Activated naive CD8-positive, alpha-beta T cell treated with anti-CD3 and anti-CD28 coated beads for 36 hours (primary cell): ENCODE data around the gene CD3G. TPM values are rescaled to one million over a fixed set of nuclear protein-coding genes. Genes with fewer than 3 reads are reported as not detected.

Source experiments
- DNase-seq: peaks from one replicate; pipeline ENCODE4 v3.0.0; 2021
- H3K27ac Mint-ChIP-seq: one replicate; pipeline ENCODE4 v1.8.0; 2022; ENCODE audit warnings: mild to moderate bottlenecking, moderate library complexity, mixed read lengths
- H3K27me3 Mint-ChIP-seq: one replicate; pipeline ENCODE4 v1.8.0; 2022; ENCODE audit warnings: mild to moderate bottlenecking, mixed read lengths
- H3K36me3 Mint-ChIP-seq: one replicate; pipeline ENCODE4 v1.8.0; 2021; ENCODE audit warnings: mild to moderate bottlenecking, mixed read lengths
- H3K4me1 Mint-ChIP-seq: one replicate; pipeline ENCODE4 v1.8.0; 2021; ENCODE audit warnings: mixed read lengths
- H3K4me3 Mint-ChIP-seq: one replicate; pipeline ENCODE4 v1.8.0; 2022; ENCODE audit warnings: mild to moderate bottlenecking, moderate library complexity, mixed read lengths
- H3K9me3 Mint-ChIP-seq: one replicate; pipeline ENCODE4 v1.8.0; 2022; ENCODE audit warnings: mixed read lengths
- total RNA-seq, 2 experiments: library from RNA; stranded (reverse); gene quantifications; one replicate each; pipeline ENCODE4 v1.2.3, GENCODE V29; 2021

CD3G gene
- total RNA-seq, 2 experiments from 2014 or later: 133 to 142 TPM

DNA sequence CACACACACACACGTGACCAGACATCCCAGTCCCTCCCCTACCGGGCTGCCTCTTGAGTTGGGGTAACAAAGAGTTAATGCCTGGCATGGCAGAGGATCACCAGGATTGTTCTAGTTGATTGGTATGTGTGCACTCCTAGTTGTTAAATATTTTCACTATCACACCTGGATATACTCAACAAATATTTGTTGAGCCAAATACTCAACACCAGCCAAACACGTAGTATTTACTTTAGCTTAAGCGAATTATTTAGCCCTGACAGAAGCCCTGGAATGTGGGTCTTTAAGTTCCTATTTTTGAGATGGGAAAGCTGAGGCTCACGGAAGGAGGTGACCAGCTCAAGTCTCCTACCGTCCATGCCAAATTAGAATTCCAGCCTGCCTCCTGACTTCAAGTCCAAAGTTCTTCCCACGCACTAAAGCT is 29.1 kb upstream of the CD3G start:
- H3K27me3 Mint-ChIP-seq: no peaks in the 10 kb centered on the region
- peaks cover 83% of the 10 kb centered on the region for H3K4me1 Mint-ChIP-seq
- H3K4me3 Mint-ChIP-seq: peak overlapping the region; percentile 53
- peaks cover 6% of the 10 kb centered on the region for H3K9me3 Mint-ChIP-seq
- no peak for DNase-seq
- peak overlapping the region; percentile 92 for H3K27ac Mint-ChIP-seq
- H3K36me3 Mint-ChIP-seq: peaks cover 56% of the 10 kb centered on the region

GRCh38 chr11:118318124-118318523 is 26.0 kb upstream of the CD3G start:
- H3K4me3 Mint-ChIP-seq: no peak overlapping the region
- no peaks in the 10 kb centered on the region for H3K27me3 Mint-ChIP-seq
- no peak overlapping the region for H3K27ac Mint-ChIP-seq

GRCh38 chr11:118318581-118319336 is 25.4 kb upstream of the CD3G start:
- no peak for DNase-seq
- Mint-ChIP-seq H3K9me3 (peaks cover 6% of the 10 kb centered on the region), H3K27me3 (no peaks in the 10 kb centered on the region), H3K4me1 (peaks cover 70% of the 10 kb centered on the region), H3K27ac (peak overlapping the region; percentile 5), H3K4me3 (no peak overlapping the region), H3K36me3 (peaks cover 41% of the 10 kb centered on the region)

More at GRCh38 chr11:118318124-118318523, 26.0 kb upstream of the CD3G start:
- no peak for DNase-seq
- Mint-ChIP-seq H3K9me3 (peaks cover 6% of the 10 kb centered on the region), H3K4me1 (peaks cover 73% of the 10 kb centered on the region), H3K36me3 (peaks cover 43% of the 10 kb centered on the region)

DNA sequence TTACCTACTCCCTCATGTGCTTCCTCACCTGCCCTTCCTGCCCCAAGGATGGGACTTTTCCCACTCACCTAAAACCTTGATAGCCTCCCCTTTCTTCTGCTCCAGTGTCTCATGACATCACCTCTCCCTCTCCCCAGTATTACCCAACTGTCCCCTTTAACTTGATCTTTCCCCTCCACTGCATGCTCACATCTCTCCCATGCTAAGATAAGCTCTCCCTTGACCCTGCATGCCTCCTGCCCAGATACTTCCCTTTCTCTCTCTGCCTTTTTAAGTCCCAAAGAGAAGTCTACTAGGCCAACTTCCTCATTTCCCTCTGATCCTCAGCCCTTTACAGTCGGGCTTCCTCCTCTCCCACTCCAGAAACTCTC is 24.8 kb upstream of the CD3G start:
- peaks cover 65% of the 10 kb centered on the region for H3K4me1 Mint-ChIP-seq
- H3K27ac Mint-ChIP-seq: peak overlapping the region; percentile 5

DNA sequence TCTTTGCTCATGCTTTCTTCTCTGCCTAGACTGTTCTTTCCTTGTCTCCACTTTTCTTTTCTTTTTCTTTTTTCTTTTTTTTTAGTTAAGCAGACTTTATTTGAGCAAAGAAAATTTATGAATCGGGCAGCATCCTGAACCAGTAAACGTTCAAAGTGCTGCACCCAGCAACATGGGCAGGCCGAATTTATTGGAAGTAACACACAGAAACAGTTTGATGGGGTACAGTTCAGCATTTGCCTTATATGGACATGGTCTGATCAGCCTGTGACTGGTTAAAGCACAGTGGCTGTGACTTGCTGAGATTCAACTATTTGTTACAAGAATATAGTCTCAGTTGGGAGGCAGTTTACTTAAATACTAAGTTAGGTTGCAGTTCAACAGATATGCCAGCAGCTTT is 23.6 kb upstream of the CD3G start:
- peaks cover 33% of the 10 kb centered on the region for H3K36me3 Mint-ChIP-seq
- no peaks in the 10 kb centered on the region for H3K27me3 Mint-ChIP-seq
- peaks cover 6% of the 10 kb centered on the region for H3K9me3 Mint-ChIP-seq
- no peak for DNase-seq
- peak overlapping the region; percentile 16 for H3K27ac Mint-ChIP-seq
- peaks cover 54% of the 10 kb centered on the region for H3K4me1 Mint-ChIP-seq
- H3K4me3 Mint-ChIP-seq: no peak overlapping the region

More for the DNA sequence above, 24.8 kb upstream of the CD3G start:
- peaks cover 38% of the 10 kb centered on the region for H3K36me3 Mint-ChIP-seq
- peaks cover 6% of the 10 kb centered on the region for H3K9me3 Mint-ChIP-seq
- H3K27me3 Mint-ChIP-seq: no peaks in the 10 kb centered on the region
- DNase-seq: no peak
- H3K4me3 Mint-ChIP-seq: no peak overlapping the region

- Mint-ChIP-seq H3K36me3 (peaks cover 30% of the 10 kb centered on the region), H3K4me3 (no peak overlapping the region), H3K4me1 (peaks cover 44% of the 10 kb centered on the region), H3K27me3 (no peaks in the 10 kb centered on the region), H3K27ac (peak overlapping the region; percentile 43), H3K9me3 (peaks cover 6% of the 10 kb centered on the region)
- DNase-seq: no peak
These were observed 22.6 kb upstream of the CD3G start for GRCh38 chr11:118321386-118322082.

GRCh38 chr11:118322721-118323120 is 21.4 kb upstream of the CD3G start:
- H3K4me3 Mint-ChIP-seq: no peak overlapping the region
- H3K36me3 Mint-ChIP-seq: peaks cover 22% of the 10 kb centered on the region
- no peak overlapping the region for H3K27ac Mint-ChIP-seq
- peaks cover 4% of the 10 kb centered on the region for H3K9me3 Mint-ChIP-seq
- no peak for DNase-seq
- no peaks in the 10 kb centered on the region for H3K27me3 Mint-ChIP-seq
- peaks cover 36% of the 10 kb centered on the region for H3K4me1 Mint-ChIP-seq

DNA sequence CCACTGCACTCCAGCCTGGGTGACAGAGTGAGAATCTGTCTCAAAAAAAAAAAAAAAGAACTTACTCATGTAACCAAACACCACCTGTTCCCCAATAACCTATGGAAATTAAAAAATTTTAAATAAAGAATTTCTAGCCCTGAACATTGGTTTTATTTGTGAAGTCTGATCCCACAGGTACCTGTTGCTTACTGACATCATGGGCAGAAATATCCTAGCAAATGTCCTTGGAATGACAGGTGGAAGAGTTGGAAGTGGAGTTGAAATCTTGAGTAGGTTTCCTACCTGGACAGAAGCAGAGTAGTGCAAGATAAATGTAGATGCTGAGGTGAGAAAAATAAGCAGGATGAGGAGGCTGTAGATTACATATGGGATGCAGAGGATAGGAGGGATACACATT is 18.9 kb upstream of the CD3G start:
- Mint-ChIP-seq H3K36me3 (peaks cover 17% of the 10 kb centered on the region), H3K27ac (no peak overlapping the region), H3K27me3 (no peaks in the 10 kb centered on the region), H3K9me3 (peaks cover under 1% of the 10 kb centered on the region), H3K4me3 (no peak overlapping the region), H3K4me1 (peaks cover 20% of the 10 kb centered on the region)
- no peak for DNase-seq

GRCh38 chr11:118328745-118329144 is 15.4 kb upstream of the CD3G start:
- Mint-ChIP-seq H3K27ac (no peak overlapping the region), H3K9me3 (peaks cover 2% of the 10 kb centered on the region), H3K36me3 (peaks cover 14% of the 10 kb centered on the region), H3K4me1 (peaks cover 12% of the 10 kb centered on the region), H3K4me3 (no peak overlapping the region), H3K27me3 (no peaks in the 10 kb centered on the region)
- DNase-seq: no peak

GRCh38 chr11:118334745-118335144 is 9.4 kb upstream of the CD3G start:
- Mint-ChIP-seq H3K36me3 (peaks cover 44% of the 10 kb centered on the region), H3K9me3 (peaks cover 4% of the 10 kb centered on the region), H3K4me1 (peaks cover 39% of the 10 kb centered on the region), H3K4me3 (peak overlapping the region; percentile 59), H3K27me3 (no peaks in the 10 kb centered on the region), H3K27ac (peak overlapping the region; percentile 82)
- no peak for DNase-seq

DNA sequence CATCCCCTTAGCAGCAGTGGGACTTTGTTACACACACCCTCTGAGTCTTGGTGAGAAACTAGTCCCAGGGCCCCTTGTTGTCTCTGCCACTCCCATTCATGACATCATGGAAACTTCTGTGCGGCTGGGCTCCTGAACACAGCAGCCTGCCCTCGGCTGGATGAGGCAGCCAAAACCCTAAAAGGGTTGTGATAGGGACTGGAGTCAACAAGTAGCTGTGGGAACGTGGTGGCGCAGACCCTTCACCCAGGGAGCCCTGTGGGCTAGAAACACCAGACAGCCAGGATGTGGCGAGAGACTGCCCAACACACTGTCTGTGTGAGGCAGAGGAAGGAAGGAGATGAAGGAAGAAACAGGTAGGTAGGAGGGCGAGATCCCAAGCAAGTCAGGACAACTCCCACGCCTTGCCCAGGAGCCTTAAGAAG is 5.5 kb upstream of the CD3G start:
- Mint-ChIP-seq H3K9me3 (peaks cover 2% of the 10 kb centered on the region), H3K36me3 (peaks cover 62% of the 10 kb centered on the region), H3K27ac (peak overlapping the region; percentile 98), H3K4me3 (peak overlapping the region; percentile 94), H3K27me3 (no peaks in the 10 kb centered on the region), H3K4me1 (peaks cover 47% of the 10 kb centered on the region)
- DNase-seq: peak; percentile 87

DNA sequence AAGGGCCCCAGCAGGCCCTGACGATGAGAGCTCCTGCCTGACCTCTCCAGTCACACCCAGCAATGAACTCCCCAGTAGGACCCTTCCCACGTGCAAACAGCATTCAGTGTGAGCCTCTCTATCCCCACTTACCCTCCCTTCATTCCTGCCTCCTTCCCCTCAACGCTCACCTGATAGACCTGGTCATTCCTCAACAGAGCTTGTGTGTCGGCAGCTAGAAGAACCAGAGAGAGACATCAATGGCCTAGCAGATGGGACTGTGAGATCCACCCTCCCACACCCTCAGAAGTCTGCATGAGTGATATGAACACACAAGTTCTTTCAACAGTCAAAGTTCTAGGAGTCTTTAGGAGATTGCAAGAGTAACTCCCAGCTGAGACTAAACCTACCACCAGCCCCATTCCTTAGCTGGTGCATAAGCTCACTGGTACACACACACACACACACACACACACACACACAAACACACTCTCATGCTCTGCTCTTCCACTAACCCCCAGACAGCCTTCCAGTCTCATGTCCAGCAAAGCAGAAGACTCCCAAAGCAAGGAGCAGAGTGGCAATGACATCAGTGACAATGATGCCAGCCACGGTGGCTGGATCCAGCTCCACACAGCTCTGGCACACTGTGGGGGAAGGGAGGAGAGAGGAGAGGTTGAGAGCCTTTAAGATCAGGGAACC is 4.7 kb upstream of the CD3G start:
- H3K4me1 Mint-ChIP-seq: peaks cover 49% of the 10 kb centered on the region
- H3K4me3 Mint-ChIP-seq: peak overlapping the region; percentile 94
- peaks cover 2% of the 10 kb centered on the region for H3K9me3 Mint-ChIP-seq
- H3K36me3 Mint-ChIP-seq: peaks cover 62% of the 10 kb centered on the region
- H3K27ac Mint-ChIP-seq: peak overlapping the region; percentile 98
- no peak for DNase-seq
- H3K27me3 Mint-ChIP-seq: no peaks in the 10 kb centered on the region

DNA sequence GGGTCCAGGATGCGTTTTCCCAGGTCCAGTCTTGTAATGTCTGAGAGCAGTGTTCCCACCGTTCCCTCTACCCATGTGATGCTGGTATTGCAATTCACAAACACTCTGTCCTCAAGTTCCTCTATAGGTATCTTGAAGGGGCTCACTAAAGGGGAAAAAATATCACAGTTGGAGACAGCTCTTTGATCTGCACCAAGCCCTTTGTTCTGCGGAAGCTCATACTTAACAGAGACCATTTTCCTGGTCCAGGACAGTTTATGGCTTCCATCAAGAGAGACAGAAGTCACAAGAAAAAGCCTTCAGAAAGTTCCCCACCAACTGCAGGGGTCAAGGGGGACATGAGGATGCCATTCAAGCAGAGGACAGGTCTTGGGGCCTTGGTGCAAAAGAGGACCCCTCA is 3.7 kb upstream of the CD3G start:
- peak overlapping the region; percentile 94 for H3K4me3 Mint-ChIP-seq
- DNase-seq: no peak
- H3K4me1 Mint-ChIP-seq: peaks cover 47% of the 10 kb centered on the region
- H3K9me3 Mint-ChIP-seq: peaks cover 2% of the 10 kb centered on the region
- no peaks in the 10 kb centered on the region for H3K27me3 Mint-ChIP-seq
- H3K27ac Mint-ChIP-seq: peak overlapping the region; percentile 98
- peaks cover 64% of the 10 kb centered on the region for H3K36me3 Mint-ChIP-seq

DNA sequence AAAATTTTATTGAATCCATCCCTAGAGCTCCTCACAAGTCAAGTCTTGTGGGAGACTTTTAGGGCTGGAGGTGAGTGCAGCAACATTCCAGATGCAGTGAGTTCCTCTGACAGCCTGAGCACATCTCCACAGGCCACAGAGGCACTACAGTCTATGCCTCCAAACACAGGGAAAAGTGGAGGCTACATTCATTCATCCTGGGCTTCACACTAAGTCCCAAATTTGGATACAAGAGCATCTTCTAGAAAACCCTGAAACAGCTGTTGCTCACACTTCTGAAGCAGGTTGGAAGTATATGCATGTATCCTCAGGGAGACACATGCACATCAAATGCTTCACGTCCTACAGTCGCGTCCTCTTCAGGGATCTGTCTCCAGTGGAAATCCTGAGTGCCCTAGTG is 2.9 kb upstream of the CD3G start:
- peaks cover 50% of the 10 kb centered on the region for H3K4me1 Mint-ChIP-seq
- peak overlapping the region; percentile 94 for H3K4me3 Mint-ChIP-seq
- H3K27me3 Mint-ChIP-seq: no peaks in the 10 kb centered on the region
- H3K36me3 Mint-ChIP-seq: peaks cover 70% of the 10 kb centered on the region
- no peak for DNase-seq
- peak overlapping the region; percentile 98 for H3K27ac Mint-ChIP-seq
- peaks cover 2% of the 10 kb centered on the region for H3K9me3 Mint-ChIP-seq

DNA sequence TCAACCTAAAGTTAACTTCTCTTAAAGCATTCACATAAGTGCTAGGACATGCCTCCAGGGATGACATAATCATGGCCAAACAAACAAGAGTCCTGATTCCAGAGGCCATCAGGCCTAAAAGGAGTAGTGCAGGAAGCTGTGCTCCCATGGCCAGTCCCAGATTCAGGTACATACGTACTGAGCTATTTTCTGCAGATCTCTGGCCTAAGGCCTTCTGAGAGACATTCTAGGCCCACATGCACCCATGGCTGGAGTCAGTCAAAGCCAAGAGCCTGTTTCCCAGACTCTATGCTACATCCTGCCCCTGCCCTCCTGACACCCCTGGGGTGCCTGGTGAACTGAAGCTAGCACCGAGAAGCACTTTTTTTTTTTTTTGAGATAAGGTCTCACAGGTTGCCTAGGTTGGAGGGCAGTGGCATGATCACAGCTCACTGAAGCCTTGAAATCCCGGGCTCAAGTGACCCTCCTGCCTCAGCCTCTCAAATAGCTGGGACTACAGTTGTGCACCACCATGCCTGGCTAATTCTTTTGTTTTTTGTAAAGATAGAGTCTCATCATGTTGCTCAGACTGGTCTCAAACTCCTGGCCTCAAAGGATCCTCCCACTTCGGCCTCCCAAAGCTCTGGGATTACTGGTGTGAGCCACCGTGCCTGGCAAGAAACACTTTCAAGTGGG is 2.2 kb upstream of the CD3G start:
- DNase-seq: no peak
- Mint-ChIP-seq H3K9me3 (no peaks in the 10 kb centered on the region), H3K36me3 (peaks cover 69% of the 10 kb centered on the region), H3K4me1 (peaks cover 52% of the 10 kb centered on the region), H3K4me3 (peak overlapping the region; percentile 94), H3K27me3 (no peaks in the 10 kb centered on the region), H3K27ac (peak overlapping the region; percentile 98)
